GM21786 (cell line): ENCODE data around the gene FKBP6.
"Not testable (repeated sequence)": the region's sequence is repeated elsewhere in the genome, so short reads cannot be mapped to it uniquely, and the experiment has no call there.

Experiments used
- ATAC-seq: cut with Tn5 transposase; IDR thresholded peaks from one replicate; pipeline ENCODE4 v1.9.1; 2021; ENCODE audit not compliant: unreplicated experiment

FKBP6 gene

GRCh38 chr7:73354196-73354595, 26.2 kb downstream of the FKBP6 start:
- ATAC-seq = no peak

DNA sequence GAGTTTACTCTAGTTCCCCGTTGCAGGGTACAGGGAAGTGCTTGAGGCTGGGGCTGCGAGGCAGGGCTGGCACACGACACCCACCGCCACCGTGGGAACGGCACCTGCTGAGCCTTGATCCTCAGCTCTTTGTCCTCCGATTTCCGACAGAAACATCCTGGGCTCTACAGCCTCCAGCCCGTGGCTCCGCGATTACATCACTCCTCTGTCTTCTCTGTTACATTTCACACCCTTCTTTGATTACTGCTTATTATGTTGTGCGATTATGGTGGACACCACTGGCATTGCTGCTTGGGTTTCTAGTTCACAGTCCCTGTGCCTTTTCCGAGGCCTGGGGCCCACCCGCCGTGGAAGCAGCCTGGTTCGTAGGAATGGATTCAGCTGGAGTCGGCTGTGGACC, 26.9 kb downstream of the FKBP6 start:
- ATAC-seq = no peak

DNA sequence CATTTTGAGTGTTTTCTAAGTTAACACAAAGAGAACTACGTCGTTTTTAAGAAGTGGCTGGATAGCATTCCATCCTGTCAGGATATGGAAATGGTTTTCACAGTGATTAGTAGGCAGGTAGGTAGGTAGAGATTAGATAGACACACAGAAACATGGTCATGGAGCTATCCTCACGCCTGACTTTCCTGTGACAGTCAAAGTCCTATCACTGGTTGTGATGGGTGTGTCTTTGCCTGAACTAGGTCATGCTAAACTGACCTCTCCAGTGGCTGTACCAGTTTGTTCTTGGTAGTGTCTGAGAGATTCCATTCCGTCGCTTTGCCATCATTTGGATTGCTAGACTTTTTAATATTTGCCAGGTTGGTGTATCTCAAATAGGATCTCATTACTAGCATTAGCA, 28.2 kb downstream of the FKBP6 start:
- ATAC-seq = no peak

- ATAC-seq = no peak
Measured at GRCh38 chr7:73358590-73359275, 30.8 kb downstream of the FKBP6 start.

DNA sequence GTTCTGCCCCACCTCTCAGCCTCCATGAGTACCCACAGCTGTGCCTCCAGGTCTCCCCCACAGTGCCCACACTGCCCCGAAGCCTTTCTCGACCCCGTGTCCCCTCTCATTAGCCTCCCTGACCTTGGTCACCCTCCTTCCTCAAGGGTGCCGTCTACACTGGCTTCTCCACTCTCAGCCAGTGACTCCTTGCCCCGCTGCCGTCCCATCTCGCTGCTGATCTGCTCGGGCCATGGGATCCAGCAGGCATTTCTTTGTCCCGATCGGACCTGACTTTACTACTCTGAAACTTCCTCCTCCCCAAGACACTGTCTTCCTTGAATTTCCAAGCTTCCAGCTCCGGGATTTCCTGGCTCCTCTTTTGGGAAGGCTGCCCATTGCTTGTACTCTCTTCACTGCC, 31.3 kb downstream of the FKBP6 start:
- no peak for ATAC-seq

GRCh38 chr7:73359746-73360375, 31.9 kb downstream of the FKBP6 start:
- ATAC-seq = no peak

DNA sequence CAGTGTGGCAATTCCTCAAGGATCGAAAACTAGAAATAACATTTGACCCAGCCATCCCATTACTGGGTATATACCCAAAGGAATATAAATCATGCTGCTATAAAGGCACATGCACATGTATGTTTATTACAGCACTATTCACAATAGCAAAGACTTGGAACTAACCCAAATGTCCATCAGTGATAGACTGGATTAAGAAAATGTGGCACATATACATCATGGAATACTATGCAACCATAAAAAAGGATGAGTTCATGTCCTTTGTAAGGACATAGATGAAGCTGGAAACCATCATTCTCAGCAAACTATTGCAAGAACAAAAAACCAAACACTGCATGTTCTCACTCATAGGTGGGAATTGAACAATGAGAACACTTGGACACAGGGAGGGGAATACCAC, 32.6 kb downstream of the FKBP6 start:
- not testable (repeated sequence) for ATAC-seq

- ATAC-seq = no peak
Measured at GRCh38 chr7:73363225-73364005, 35.5 kb downstream of the FKBP6 start.

- no peak for ATAC-seq
Measured at GRCh38 chr7:73364006-73364728, 36.2 kb downstream of the FKBP6 start.

DNA sequence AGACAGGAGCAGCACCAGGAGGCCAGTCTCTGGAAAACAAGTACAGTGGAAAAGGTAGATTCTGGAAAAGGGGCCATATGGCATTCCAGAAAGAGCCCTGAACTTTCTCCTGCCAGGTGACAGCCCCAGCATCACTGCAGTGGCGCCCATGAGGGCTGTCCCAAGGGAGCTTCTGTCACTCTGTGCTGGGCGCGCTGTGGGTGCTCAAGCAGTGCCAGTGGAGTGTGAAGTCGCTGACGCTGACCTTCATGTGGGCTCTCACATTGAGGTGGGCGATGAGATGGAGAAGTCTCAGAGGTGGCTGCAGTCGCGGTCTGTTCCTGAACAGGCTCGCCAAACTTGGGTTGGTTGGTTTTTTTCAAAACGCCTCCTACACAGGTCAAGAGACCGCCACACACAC, 38.2 kb downstream of the FKBP6 start:
- no peak for ATAC-seq

- ATAC-seq = no peak
Measured at GRCh38 chr7:73366990-73367389, 39.0 kb downstream of the FKBP6 start.

DNA sequence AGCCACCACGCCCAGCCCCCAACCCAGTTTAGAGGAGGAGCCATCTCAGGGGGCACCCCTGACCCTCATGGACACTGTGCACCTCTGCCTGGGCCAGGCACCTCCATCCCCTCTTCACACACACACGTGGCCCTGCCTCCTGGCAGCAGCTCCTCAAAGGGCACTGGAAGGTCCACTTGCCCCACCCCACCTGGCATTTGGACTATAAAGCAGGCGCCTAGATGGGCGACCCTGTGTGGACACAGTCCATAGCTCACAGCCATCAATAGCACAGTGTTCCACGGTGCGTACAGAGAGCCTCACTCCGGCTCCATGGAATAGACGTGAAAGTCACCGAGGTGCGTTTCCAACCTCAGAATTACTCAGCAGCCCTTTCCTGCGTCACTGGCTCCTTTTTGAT, 41.0 kb downstream of the FKBP6 start:
- ATAC-seq = no peak

GRCh38 chr7:73369622-73370021, 41.7 kb downstream of the FKBP6 start:
- ATAC-seq = no peak

- no peak for ATAC-seq
Measured at GRCh38 chr7:73373741-73374140, 45.8 kb downstream of the FKBP6 start.

GRCh38 chr7:73376262-73376661, 48.3 kb downstream of the FKBP6 start:
- ATAC-seq = not testable (repeated sequence)

GRCh38 chr7:73376671-73377412, 48.9 kb downstream of the FKBP6 start:
- no peak for ATAC-seq

GRCh38 chr7:73377413-73378200, 49.6 kb downstream of the FKBP6 start:
- ATAC-seq = not testable (repeated sequence)

DNA sequence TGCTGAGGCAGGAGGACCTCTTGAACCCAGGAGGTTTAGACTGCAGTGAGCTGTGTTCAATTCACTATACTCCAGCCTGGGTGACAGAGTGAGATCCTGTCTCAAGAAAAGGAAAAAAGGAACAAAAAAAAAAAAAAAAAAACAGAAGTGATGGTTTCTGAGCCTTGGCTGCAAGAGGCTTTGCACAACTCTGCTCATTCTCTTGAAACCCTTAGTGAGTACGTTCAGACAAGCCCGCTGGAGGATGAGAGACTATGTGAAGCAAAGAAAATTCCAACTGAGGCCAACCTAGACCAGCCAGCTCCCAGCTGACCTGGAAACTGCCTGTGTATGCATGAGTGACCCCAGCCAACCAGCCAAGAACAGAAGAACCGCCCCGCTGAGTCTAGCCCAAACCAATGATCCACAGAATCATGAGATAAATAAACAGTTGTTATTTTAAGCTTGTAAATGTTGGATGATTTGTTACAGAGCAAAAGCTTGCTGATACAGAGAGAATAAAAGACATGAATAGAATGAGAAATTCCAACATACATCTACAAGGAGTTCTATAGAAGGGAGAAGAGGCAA, 55.1 kb downstream of the FKBP6 start:
- ATAC-seq = no peak

DNA sequence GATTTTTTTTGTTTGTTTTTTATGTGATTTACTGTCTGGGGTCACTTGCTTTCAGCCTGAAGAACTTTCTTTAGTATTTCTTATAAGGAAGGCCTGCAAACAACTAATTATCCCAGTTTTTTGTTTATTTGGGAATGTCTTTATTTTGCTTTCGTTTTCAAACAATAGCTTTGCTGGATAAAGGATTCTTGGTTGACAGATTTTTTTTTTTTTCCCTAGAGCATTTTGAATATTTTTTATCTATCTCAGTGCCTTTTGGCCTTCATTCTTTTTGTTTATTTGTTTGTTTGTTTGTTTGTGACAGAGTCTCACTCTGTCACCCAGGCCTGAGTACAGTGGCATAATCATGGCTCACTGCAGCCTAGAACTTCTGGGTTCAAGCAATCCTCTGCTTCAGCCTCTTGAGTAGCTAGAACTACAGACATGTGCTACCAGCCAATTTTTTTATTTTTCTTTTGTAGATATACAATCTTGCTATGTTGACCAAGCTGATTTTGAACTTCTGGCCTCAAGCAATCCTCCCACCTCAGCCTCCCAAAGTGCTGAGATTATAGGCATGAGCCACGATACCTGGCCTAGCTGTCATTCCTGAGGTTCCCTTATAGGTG, 59.4 kb downstream of the FKBP6 start:
- no peak for ATAC-seq
